Stimulated activated CD4-positive, alpha-beta T cell treated with anti-CD3 and anti-CD28 coated beads, Interleukin-15, amount 100 ng/mL, for 48 hours (primary cell): ENCODE data around the gene FMN1.

ENCODE experiments used
- DNase-seq, 2 donors: peaks; one replicate each; pipeline ENCODE4 v3.0.0-alpha.2; 2020; ENCODE audit warnings: low read depth in 2 of 2

Gene FMN1

DNA sequence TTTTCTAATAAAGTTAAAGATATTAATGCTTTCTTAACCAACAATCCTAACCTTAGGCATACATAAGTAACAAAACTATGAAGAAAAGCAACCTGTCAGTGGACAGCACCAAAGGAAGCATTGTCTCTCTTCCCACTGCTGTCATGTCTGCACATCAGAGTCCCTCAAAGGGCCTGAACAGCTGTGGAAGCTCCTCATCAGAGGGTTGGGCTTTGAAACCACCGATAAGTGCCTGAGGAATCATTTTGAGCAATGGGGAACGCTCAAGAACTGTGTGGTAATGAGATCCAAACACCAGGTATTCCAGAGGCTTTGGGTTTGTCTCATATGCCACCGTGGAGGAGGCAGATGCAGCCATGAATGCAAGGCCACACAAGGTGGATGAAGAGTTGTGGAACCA lies 182.5 kb downstream of the FMN1 start:
- no peak for DNase-seq

GRCh38 chr15:33009603-33010002 lies 184.9 kb downstream of the FMN1 start:
- DNase-seq = no peak

DNA sequence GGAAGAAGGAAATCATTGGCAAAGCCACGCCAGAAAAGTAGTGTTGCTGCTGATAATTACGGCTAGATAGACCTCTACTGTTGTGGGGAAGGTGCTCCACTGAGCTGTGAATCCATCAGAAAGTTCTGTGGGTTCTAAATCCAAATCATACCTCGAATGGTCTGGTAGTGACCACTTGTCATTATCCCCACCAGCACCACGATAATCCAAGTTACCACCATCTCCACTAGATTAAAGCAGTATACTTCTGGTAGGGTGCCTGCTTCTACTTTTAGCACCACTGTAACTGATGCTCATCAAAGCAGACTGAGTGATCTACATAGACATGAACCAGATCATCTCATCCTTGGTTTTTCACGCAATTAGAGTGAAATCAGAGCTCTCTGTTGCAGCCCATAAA lies 185.5 kb downstream of the FMN1 start:
- DNase-seq = no peak

DNA sequence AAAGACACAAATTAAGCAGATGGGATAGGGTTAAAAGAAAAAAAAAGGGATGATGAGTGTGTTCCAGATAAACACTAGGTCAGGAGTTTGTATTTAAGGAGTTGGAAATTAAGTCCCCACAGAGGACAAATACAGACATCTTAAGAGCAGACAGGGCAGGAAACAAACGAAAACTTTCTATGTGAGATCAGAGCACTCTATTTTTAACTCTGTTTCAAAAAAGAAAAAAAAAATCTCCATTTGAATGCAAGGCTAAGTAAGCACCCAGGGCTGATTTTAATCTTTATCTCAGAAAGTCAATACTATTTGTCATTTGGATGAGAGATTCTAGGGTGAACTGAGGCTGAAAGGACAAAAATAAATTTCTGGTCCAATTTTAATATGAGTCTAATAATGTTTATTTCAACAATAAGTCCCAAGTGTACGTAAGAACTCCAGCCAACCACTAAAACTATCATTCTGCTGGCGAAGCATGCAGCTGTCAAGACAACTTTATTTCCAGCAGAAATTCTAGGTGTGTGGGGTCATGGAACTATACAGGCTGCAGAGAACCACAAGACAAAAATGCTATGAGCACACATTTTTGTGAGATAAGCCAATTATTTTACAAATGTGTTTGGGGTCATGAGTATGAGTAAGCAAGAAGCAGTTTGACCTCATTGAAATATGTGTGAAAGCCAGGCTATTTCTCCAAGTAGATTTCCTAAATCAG lies 186.1 kb downstream of the FMN1 start:
- no peak for DNase-seq

GRCh38 chr15:33007303-33007855 lies 187.1 kb downstream of the FMN1 start:
- no peak for DNase-seq

DNA sequence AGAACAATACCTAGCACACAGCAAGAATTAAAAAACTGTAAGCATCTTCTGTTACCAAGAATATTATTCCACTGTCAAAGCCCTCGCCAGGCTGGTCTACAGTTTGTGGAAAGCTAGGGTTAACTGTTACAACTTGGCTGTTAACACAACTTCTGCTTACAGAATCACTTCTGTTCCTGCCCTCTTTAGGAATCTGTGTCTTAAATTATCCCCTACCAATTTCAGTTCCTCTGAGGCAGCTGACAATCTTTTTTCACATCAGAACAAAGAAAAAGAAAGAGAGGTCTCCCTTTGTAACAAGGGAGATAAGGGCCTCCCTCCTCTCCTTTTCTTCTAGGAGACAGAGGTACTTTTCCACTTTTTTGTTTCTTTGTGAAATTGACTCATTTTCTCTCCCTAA lies 188.9 kb downstream of the FMN1 start:
- no peak for DNase-seq

DNA sequence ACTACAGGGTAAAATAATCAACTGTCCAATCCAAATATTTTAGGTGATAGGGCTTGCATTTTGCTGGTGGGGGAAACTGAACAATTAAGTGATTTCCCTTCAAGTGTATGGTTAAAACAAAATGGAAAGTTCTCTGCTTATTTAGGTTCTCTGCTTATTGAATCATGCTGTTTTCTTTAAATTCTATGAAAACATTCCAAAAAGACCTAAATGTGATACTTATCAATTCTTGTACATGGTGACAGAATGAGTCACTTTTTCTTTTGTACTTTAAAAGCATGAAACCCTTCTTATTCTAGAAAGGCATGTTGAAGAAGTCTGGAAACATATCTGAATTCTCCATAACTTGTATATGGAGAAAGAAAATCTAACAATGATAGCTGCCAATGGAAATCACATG lies 192.6 kb downstream of the FMN1 start:
- no peak for DNase-seq

DNA sequence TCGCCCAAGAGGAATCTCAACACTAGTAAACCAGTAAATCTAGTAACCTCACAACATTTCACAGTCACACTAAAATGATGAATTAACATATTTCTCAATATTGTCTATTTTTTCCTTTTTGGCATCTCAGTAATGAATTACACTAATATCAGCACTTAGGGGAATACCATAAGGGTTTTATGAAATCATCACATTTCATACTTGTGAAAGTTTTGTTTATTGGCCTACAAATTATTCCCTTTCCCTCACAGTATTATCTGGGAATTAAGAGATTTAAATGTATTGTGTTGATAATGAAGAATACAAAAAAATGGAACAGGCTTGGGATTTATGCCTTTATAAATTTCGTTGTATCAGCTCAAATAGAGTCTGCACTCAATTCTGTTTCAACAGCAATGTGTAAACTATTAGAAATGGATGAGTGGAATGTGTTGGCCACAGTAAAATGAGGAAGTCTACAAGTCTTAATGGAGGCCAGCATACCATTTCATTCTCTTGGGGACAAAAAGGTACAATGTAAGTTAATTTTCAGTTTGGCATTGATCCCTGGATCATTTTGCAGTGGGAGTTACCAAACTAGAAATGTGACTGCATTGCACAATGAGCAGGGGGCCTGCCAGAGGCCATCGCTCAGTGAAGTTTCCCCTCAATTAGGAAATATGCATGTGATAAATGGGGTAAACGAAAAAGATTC lies 195.4 kb downstream of the FMN1 start:
- no peak for DNase-seq

- no peak for DNase-seq
These were observed 196.3 kb downstream of the FMN1 start for GRCh38 chr15:32998182-32998581.

DNA sequence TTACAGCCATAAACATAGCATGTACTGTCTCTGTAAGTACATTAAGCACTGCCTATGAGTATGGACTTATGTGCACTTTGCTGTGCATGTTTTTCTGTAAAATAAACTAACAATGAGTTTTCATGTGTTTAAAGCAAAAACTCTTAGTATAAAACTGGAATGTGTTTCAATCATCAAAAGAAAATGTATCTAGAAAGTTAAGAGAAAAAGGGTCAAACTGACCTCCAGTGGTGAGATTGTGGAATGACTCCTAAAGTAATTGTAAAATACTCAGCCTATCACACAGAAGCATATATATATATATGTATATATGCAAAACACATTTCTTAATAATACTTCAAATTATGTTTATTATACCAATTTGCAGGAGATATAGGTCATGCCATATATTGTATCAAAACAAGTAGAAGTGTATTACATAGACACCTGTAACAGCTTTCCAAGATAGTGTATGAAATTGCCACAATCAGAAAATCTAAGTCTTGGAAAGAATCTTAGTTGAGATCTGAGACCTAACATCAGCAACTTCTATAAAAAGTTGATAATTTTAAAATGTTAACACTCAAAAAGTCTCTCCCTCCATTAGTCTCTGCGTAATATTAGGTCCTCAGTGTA lies 199.6 kb downstream of the FMN1 start:
- no peak for DNase-seq

DNA sequence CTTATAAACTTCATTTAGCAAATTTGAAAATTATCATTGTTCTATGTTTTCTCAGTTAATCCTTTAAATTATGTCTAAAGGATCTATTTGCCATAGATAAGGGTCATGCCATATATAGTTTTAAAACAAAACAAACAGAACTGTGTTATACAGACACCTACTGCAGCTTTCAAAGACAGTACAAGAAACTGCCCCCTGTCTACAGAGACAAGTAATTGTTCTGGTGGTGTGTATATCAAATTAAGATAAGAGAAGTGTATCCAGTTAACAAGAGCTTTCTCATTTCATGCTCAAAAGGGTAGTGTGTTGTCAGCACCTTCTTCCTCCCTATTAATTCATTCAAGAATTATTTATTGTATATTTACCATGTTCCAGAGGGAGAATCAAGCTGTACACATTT lies 201.2 kb downstream of the FMN1 start:
- no peak for DNase-seq

DNA sequence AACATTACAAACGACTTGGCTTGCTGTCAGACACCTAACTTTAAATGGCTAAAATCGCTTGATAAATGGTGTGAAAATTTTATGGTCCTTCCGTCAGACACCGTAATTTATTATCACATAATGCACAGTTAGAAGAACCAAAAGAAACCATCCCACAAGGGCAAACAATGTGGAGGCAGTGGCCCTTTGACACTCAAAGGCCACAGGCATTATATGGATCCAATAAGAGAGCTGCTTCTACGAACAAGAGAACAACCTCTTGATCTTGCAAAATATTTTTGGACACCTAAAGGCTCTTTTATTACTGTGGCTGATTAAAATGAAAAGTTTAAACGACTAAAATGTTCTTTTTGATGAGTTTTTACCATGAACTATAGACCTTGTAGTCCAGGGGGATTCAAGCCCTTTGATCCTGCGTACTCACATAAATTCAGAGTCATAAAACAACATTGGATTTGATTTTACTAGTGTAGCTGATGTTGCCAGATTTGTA lies 202.8 kb downstream of the FMN1 start:
- DNase-seq = no peak

- DNase-seq = no peak
These were observed 204.4 kb downstream of the FMN1 start for GRCh38 chr15:32990071-32990470.

DNA sequence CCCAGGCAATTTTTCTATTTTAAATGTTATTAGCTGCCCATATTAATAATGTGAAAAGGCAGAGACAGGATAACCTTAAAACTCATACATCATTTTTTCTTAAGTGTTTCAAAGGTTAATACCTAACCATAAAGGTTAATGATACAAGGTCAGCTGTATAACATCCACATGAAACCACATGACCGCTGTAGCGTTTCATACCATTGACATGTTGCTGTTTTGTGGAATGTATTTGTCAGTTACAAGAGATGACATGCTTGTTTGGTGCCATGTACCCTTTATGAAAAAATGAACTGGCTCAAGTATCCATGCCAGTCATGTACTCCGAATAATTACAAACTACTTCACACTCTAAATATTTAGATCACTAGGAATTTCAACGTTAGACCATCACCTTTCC lies 207.4 kb downstream of the FMN1 start:
- DNase-seq = no peak

DNA sequence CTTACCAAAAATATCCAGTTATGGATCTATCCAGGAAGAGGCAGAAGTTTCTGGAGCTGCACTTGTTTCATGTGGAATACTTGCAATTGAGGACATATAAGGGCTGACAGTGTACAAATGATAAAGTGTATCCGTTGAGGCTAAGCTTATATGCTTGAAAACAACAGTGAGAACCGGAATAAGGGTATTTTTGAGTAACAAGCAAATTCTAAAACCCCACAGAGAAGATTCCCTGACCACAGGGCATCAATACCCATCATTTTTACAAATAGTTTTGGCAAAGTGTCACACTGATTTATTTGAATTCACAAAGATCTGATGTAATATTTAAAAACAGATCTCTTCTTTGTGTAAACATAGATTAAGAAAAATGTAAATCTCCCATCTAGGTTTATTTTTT lies 208.4 kb downstream of the FMN1 start:
- no peak for DNase-seq

- no peak for DNase-seq
These were observed 210.8 kb downstream of the FMN1 start for GRCh38 chr15:32983679-32984078.

- DNase-seq = no peak
These were observed 212.5 kb downstream of the FMN1 start for GRCh38 chr15:32982001-32982400.

DNA sequence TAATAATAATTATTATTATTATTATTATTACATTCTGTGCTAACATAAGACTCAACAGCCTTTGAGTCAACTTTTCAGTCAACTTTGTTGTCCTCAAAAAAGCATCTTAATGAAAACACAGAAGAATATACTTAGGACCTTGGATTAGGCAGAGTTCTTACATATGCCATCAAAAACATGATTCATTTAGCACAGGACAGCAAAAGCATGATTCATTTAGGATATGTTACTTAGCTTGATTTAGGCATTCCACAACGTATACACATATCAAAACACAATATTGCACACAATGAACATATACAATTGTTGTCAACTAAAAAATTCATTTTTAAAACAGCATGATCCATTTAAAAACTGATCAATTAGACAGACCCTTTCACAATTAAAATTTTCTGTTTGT lies 213.0 kb downstream of the FMN1 start:
- no peak for DNase-seq

DNA sequence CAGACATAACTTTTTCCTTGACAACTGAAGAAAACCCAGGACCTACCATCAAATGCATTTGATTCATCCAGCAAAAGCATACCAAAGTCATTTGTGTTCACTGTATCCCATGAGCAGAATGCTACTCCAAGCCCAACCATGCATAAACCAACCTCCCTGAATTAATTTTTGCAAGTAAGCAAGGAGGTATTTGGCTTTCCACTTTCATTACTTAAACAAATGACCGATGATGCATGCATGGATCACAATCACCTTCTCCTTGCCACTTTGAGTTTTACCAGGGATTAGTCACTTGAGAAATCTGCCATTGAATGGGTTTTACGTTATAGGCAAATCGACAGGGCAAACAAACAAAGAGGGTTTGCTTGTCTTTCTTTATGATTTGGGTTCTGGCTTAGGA lies 214.8 kb downstream of the FMN1 start:
- no peak for DNase-seq

GRCh38 chr15:32977506-32977905 lies 217.0 kb downstream of the FMN1 start:
- no peak for DNase-seq

- DNase-seq = no peak
These were observed 219.8 kb downstream of the FMN1 start for GRCh38 chr15:32974691-32975090.

DNA sequence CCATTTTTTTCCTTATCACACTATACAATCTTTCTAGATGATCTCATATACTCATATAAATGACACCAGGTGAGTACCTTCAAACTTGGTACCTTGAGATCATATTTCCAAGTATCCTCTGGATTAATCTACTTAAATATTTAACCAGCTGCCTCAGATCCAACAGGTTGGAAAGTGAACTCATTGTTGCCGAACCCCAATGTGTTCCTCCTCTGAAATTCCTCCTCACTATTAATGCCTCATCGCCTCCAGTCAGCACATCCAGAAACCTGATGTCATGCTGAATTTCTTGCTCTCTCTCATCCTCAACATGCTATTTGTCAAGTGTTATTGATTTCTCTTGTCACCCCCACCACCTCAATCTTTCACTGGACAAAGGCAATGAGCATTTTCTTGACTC lies 221.8 kb downstream of the FMN1 start:
- DNase-seq = no peak

DNA sequence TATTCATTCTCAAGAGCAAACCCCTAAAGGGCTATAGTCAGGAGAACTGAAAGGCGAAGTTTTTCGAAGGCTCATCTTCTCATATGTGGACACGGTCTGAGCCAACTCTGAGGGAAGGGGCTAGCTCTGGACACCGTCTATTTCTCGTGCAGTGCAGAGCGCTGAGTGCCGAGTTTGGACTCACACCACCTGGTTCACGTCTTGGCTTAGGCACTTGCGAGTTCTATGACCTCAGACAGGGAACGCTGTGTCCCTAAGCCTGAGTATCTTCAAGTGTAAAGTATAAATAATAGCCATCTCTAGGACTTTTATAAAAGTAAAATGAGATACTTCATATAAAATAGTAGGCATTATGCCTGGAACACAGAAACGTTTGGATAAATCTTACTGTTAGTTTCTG lies 223.7 kb downstream of the FMN1 start:
- no peak for DNase-seq
